ENCODE measurements around the gene FGR.
A peak's percentile ranks its signal among the peaks of the same experiment; 100 is the strongest.

FGR gene

DNA sequence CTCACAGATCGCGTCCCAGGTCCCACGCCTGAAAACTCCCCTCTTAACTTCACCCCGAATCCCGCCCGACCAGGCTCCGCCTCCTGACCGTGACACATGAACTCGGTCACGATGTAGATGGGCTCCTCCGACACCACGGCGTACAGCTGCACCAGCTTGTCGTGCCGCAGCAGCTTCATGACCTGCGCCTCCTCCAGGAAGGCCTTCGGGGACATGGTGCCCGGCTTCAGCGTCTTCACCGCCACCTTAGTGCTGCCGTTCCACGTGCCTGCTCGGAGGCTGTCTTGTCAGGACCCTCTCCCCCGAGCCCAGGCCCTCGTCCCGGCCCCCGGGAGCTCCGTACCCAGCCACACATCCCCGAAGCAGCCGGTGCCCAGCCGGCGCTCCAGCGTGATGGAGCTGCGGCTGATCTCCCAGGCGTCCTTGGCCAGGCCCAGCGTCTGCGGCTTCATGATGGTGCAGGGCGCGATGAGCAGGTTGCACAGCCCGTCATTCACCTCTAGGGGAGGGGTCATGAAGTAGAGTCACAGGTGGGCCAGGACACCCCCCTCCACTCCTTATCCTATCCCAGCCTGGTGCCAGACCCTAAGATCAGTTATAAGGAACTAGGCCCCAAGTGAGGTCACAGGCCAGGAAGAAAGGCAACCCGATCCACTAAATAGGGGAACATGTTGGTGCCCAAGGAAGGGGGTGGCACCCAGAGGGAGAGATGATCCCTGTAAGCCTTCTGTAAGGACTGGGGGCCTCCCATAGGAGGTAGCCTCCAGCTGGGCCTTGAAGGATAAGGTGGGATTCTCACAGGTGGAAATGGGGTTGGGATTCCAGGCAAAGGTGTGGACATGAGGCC is 19.4 kb downstream of the FGR start:
- DNase-seq = no peak

GRCh38 chr1:27614625-27615344 is 20.2 kb downstream of the FGR start:
- no peak for DNase-seq

- DNase-seq = no peak
Measured at GRCh38 chr1:27614043-27614624, 20.9 kb downstream of the FGR start.

- no peak for DNase-seq
Measured at GRCh38 chr1:27612718-27613117, 22.3 kb downstream of the FGR start.

DNA sequence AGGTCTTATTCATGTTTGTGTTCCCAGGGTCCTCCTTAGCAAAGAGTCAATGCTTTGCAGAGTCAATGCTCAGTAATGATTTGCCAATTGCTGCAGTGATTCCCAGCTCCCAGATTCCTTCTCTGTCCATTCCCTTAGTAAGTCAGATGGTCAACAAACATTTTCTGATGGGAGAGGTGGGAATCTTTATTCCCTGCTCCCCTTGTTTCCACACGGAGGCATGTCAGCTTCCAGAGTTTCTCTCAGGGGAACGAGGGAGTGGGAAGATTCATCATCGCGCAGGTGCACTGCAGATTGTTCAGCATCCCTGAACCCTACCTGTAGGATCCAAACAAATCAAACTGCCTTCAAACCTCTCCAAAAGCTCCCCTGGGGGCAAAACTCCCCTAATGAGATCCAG is 23.5 kb downstream of the FGR start:
- no peak for DNase-seq

DNA sequence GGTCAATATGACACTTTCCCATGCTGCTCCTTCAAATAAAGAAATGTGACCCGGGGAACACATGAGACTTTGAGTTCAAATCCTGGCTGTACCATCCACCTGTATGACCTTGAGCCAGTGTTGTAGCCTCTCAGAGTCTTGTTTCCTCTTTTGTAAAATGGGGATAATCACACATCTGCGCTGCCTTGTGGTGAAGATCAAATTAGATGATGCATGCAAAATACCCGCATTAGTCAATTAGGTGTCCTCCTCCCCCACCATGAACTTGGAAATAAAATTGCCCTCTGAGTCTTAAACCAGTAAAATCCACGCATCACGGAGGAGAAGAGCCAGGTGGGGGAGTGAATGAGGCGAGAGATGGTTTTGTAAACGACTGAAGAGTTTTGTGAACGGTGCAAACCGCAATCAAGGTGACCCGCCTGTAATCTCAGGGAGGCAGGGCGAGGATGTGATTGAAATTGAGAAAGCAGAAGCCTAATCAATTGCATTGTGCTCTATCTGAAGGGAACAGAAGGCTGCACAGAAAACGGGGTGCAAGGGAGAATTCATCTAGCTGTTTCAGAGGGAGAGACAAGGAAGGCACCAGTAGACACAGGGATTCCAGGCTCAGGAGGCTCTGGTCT is 25.3 kb downstream of the FGR start:
- DNase-seq = no peak

- DNase-seq = no peak
Measured at GRCh38 chr1:27609210-27609555, 25.8 kb downstream of the FGR start.

DNA sequence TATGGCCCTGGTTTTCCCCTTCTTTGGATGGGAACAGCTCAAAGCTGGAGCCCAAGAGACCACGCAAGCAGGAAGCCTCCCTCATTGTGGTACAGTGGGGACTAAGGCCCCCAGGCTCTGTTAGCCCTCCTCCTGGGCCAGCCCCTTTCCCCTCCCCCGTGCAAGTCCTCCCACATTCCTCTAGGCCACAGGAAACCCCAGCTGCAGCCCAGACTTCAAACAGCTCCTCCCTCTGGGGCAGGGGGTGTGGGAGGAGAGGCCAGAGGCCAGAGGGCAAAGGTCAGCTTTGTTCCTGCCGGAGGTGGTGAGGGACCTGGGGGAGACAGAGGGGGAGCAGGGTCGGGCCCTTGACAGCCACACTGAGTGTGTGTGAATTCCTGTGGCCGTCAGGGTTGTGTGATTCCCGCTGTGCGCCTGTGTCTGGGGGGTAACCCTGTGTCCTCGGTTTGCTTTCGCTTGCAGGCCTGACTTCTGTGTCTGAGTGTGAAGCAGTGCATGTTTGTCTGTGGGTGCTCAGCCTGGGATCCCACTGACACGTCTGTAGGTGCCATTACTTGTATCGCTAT is 27.7 kb downstream of the FGR start:
- no peak for DNase-seq

GRCh38 chr1:27606708-27607238 is 28.2 kb downstream of the FGR start:
- no peak for DNase-seq

GRCh38 chr1:27605796-27606707 is 28.9 kb downstream of the FGR start:
- peak; percentile 51 for DNase-seq

- no peak for DNase-seq
Measured at GRCh38 chr1:27605300-27605766, 29.7 kb downstream of the FGR start.

DNA sequence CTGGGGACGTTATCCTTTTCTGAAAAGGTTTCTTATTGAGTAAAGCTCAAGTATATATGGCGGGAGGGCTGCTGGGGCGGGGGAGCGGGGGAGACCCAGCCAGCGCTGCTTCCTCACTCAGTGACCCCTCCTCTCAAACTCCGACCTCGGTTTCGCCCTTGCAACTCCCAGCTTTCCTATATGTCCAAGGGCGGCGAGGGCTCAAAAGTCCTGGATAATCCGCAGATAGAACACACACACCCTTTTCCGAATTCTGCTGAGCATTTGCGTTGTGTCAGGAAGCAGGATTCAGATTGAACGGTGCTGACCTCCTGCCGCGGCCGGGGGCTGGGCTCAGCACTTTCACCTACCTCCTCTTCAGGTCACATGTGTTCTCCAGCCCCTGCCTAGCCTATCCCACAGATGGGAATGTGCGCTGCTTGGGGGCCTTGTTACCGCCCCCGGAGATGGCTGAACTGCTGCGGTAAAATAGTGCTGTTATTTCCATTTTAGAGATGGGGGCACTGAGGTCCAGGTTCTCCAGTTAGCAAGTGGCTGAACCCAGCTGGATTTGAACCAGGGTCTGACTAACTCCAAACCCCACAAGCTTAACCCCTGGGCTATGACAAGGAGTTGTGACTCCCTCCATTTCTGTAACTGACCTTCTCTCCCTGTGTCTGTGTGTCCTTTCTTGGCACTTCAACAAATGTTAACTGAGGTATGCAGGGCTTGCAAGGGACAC is 30.2 kb downstream of the FGR start:
- no peak for DNase-seq

GRCh38 chr1:27603681-27604578 is 31.1 kb downstream of the FGR start, which contains the start of gene AHDC1:
TSS of gene AHDC1 (minus strand) at chr1:27604144. CDS start at chr1:27552115, 52,029 bp downstream.
- peak; percentile 84 for DNase-seq

DNA sequence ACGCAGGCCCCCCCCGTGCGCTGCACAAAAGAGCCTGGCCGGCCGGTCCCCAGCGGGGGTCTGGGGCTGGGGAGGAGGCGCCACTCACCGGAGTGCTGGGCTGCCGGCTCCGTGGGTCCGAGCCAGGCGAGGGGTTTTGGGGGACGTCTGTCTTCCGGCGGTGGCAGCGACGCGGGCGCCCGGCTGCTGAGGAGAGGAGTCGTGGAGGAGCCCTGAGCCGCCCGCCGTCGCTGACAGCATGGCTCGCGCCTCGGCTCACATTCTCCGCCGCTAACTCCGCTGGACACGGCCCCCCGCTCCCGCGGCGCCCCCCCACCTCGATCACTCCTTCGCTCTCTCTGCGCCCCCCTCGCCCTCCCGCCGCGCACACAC is 31.7 kb downstream of the FGR start:
- no peak for DNase-seq

- DNase-seq = peak; percentile 44
Measured at GRCh38 chr1:27602462-27603308, 32.3 kb downstream of the FGR start.

- DNase-seq = no peak
Measured at GRCh38 chr1:27601771-27602461, 33.1 kb downstream of the FGR start.

DNA sequence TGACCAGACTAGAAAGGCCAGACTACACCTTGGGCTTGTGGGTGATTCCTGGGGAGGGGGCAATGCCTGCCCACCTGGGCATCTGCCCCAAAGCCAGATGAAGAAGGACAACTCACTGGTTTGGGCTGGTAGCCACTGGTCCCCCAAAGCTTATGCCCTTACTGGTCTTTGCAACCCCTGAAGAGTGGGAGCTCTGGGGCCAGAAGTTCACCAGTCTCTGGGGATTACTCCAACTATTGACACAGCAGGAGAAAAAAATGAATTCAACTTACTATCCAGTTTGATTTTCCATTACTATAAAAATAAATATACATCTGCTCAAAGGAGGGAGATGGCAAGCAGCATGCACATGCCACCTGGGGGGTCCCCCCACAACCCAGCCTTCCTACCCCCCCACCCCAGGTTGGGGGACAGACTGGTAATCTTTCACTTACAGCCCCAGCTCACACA is 33.6 kb downstream of the FGR start:
- DNase-seq = no peak

DNA sequence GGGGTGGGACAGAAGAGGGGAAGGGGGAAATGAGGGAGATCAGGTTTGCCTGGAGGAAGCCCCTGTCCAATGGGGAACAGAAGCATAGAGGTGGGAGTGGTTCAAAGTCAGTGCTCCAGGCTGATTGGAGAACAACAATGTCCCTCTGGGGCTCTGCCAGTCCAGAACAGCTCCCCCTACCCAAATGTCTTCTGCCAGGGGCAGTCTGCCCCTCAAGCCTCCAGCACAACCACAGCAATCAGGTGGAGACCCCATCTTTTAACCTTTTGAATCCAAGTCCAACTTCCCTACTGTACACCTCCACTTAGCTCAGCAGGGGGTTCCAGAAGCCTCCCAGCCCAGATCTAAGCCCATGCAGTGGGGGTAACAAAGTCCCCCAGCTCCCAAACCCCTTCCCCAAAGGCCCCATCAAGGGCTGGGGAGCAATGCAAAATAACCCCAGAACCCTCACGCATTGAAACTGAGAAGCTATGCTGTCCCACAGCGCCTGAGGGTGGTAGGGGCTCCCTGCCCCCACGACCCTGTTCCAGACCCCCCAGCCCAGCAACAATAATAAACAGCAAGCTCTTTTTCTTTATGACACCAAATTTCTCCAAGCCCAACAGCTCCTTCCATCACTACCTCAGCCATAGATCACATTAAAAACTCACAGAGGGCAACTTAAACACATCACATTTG is 34.3 kb downstream of the FGR start:
- DNase-seq = no peak
